Measurements from ENCODE around the gene YWHAG.

Gene YWHAG

DNA sequence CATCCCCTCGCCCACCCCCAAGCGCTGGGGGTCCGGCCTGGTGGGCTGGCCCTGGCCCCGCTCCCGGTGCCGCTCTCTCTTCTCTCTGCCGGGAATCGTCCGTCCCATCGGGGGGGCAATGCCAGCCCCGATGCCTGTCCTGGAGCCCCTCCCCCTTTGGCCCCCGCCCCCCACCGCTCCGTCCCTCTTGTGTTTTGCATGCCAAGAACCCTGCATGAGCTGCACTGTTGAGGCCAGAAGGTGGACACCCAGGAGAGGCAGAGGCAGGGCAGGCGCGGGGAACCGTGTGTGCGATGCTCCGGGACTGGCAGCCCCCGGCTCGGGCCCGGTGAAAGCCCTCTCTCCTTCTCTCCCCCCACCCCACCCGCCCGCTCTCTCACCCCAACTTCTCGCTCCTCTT, 78.4 kb downstream of the YWHAG start:
- Histone ChIP-seq H3K27me3 (ENCODE audit: control insufficient read depth in 2 of 2, insufficient read depth in 2 of 2, low read length in 2 of 2) (peaks cover 17 to 23% of the 10 kb centered on the region in 2 donors), H3K27ac (ENCODE audit: low read depth in 2 of 2, low read length in 2 of 2) (no peak overlapping the region), H3K4me1 (ENCODE audit: control insufficient read depth in 2 of 2, insufficient read depth in 2 of 2, low read length in 2 of 2) (no peaks in the 10 kb centered on the region), H3K4me3 (ENCODE audit: low read length in 2 of 2) (no peak overlapping the region), H3K9ac (ENCODE audit: low read depth in 1 of 2, low read length in 2 of 2) (no peak overlapping the region), H3K9me3 (ENCODE audit: control insufficient read depth in 2 of 2, low read length in 2 of 2) (no peaks in the 10 kb centered on the region), H3K36me3 (ENCODE audit: control insufficient read depth in 2 of 2, insufficient read depth in 2 of 2, low read length in 2 of 2) (no peaks in the 10 kb centered on the region)

DNA sequence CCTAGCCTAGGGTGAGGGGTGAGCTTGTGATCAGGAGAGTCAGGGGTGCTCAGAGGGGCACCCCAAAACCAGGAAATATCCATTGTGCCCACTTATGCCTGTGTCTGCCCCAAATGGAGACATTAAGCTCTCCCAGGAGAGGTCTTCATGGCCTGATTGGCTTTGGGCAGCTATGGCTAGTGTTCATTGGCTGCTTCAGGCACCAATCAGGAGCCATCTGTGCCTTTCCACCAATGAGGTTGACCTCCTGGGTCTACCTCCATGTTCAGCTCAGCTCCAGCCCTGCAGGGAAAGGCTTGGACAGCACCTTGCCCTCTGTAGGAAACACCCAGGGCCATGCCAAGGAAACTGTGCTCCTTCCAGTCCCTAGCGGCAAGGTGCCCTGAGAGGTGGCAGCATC, 80.3 kb downstream of the YWHAG start:
- Histone ChIP-seq H3K9ac (ENCODE audit: low read depth in 1 of 2, low read length in 2 of 2) (no peak overlapping the region), H3K9me3 (ENCODE audit: control insufficient read depth in 2 of 2, low read length in 2 of 2) (no peaks in the 10 kb centered on the region), H3K36me3 (ENCODE audit: control insufficient read depth in 2 of 2, insufficient read depth in 2 of 2, low read length in 2 of 2) (no peaks in the 10 kb centered on the region), H3K27me3 (ENCODE audit: control insufficient read depth in 2 of 2, insufficient read depth in 2 of 2, low read length in 2 of 2) (peaks cover 12 to 21% of the 10 kb centered on the region in 2 donors), H3K27ac (ENCODE audit: low read depth in 2 of 2, low read length in 2 of 2) (no peak overlapping the region), H3K4me3 (ENCODE audit: low read length in 2 of 2) (no peak overlapping the region), H3K4me1 (ENCODE audit: control insufficient read depth in 2 of 2, insufficient read depth in 2 of 2, low read length in 2 of 2) (no peaks in the 10 kb centered on the region)
